BJ (cell line): Measurements from ENCODE around the gene MMP14. TPM values are rescaled to one million over a fixed set of nuclear protein-coding genes. Genes with fewer than 3 reads are reported as not detected.
A peak's percentile ranks its signal among the peaks of the same experiment; 100 is the strongest.
"Not testable (repeated sequence)": the region's sequence is repeated elsewhere in the genome, so short reads cannot be mapped to it uniquely, and the experiment has no call there.

Experiments
- CTCF ChIA-PET: fragments of 350-600 bp; formaldehyde crosslinking; extraction: SDS; loops from one replicate; lab custom pipeline; 2021; ENCODE audit warnings: antibody characterized with exemption, inconsistent platforms; lab: Yijun Ruan, JAX
- POLR2A ChIA-PET: fragments of 300-600 bp; sonication (Branson Sonifier 250); formaldehyde crosslinking; extraction: SDS; loops from one replicate; lab custom pipeline; 2021; ENCODE audit warnings: antibody characterized with exemption; lab: Charles Lee
- DNase-seq: peaks from one replicate; pipeline ENCODE4 v3.0.0-alpha.2; 2011; ENCODE audit warnings: low read depth
- H3K27me3 ChIP-seq: 2 replicates; pipeline ENCODE4 v1.6.0; 2011; ENCODE audit warnings: low read length; ENCODE audit not compliant: control insufficient read depth, insufficient read depth
- H3K36me3 ChIP-seq: 2 replicates; pipeline ENCODE4 v1.5.1; 2011; ENCODE audit warnings: low read length; ENCODE audit not compliant: control insufficient read depth, insufficient read depth
- H3K4me3 ChIP-seq: 2 replicates; pipeline ENCODE4 v1.5.1; 2011; ENCODE audit warnings: low read depth, mild to moderate bottlenecking, control low read depth, low read length
- CTCF ChIP-seq: IDR thresholded peaks from 2 replicates; pipeline ENCODE4 v1.5.1; 2011; ENCODE audit warnings: low read depth, mild to moderate bottlenecking, control low read depth, inconsistent platforms, low read length, moderate library complexity; ENCODE audit not compliant: insufficient read depth
- polyA plus RNA-seq: library from polyadenylated mRNA; depleted of rRNA; stranded (reverse); fragments of >200 nt; gene quantifications from 2 replicates; pipeline ENCODE4 v1.2.3, GENCODE V29; 2011

Gene MMP14
- polyA plus RNA-seq, 1 experiment = 592 TPM

- TF ChIP-seq CTCF = peak; percentile 89
- Histone ChIP-seq H3K36me3 (no peaks in the 10 kb centered on the region), H3K27me3 (no peaks in the 10 kb centered on the region), H3K4me3 (peak overlapping the region; percentile 47)
- POLR2A ChIA-PET = interaction anchor here (0.6 to 1.1 kb wide), 2 partner anchors 16 to 29 kb away, joined by 3 read pairs; no protein-coding TSS in a partner anchor
- CTCF ChIA-PET = interaction anchor here (0.6 to 10.6 kb wide), 44 partner anchors 9 to 463 kb away, joined by 3 to 246 read pairs (median 5); partner anchors contain the start of genes DAD1, LRP10, MMP14 and MRPL52
- peak; percentile 25 for DNase-seq
Observed at GRCh38 chr14:22852940-22853767, 16.8 kb downstream of the MMP14 start.

- POLR2A ChIA-PET, H3K4me3 ChIP-seq, H3K36me3 ChIP-seq, DNase-seq, H3K27me3 ChIP-seq: not testable (repeated sequence)
- CTCF ChIA-PET = interaction anchor here (0.6 to 10.6 kb wide), 26 partner anchors 10 to 464 kb away, joined by 3 to 246 read pairs (median 6); partner anchors contain the start of genes LRP10, MMP14, MRPL52 and OXA1L
Observed at GRCh38 chr14:22854296-22854695, 17.9 kb downstream of the MMP14 start.

DNA sequence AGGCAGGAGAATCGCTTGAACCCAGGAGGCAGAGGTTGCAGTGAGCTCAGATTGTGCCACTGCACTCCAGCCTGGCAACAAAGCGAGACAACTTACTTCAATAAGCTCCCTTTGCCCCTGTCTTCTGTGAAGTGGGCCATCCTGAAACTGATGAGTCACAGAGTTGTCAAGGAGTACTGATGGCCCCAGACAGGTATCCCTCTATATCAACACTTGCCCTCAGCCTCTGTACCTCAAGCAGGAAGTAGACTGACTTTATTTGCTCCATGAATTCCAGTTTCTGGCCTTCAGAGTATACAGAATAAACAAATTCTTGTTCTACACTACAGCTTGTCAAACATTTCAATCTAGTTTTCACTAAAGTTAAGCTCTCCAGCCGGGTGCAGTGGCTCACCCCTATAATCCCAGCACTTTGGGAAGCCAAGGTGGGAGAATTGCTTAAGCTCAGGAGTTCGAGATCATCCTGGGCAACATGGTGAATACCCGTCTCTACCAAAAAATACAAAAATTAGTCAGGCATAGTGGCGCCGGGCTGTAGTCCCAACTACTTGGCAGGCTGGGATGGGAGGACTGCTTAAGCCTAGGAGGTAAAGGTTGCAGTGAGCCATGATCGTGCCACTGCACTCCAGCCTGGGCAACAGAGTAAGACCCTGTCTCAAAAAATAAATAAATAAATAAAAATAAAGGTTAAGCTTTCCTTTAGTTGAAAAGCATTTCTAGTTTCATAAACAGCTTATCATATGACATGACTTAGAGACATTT, 18.8 kb downstream of the MMP14 start:
- CTCF ChIA-PET = interaction anchor here (1.0 to 10.6 kb wide), 15 partner anchors 9 to 299 kb away, joined by 3 to 246 read pairs (median 26); partner anchors contain the start of genes LRP10, MMP14 and MRPL52
- no peak for DNase-seq
- Histone ChIP-seq H3K36me3 (no peaks in the 10 kb centered on the region), H3K27me3 (no peaks in the 10 kb centered on the region), H3K4me3 (no peak overlapping the region)
- no peak for TF ChIP-seq CTCF
- POLR2A ChIA-PET = no interaction called here

DNA sequence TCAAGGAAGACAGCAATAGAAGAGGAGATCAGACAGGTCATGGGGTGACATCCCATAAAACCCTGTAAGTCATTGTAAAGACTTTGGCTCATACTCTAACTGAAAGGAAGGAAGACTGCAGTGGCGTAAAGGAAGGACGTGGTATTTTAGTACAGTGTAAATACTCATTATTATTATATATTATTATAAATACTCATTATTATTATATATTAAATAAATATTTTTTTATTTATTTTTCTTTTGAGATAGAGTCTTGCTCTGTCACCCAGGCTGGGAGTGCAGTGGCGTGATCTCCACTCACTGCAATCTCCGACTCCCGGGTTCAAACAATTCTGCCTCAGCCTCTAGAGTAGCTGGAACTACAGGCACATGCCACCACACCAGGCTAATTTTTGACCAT, 20.0 kb downstream of the MMP14 start:
- no peak for DNase-seq
- Histone ChIP-seq H3K27me3 (no peaks in the 10 kb centered on the region), H3K36me3 (no peaks in the 10 kb centered on the region), H3K4me3 (no peak overlapping the region)
- ChIA-PET POLR2A (no interaction called here), CTCF (interaction anchor here (1.6 to 7.7 kb wide), 3 partner anchors 16 to 199 kb away, joined by 4 to 69 read pairs (median 34); partner anchors contain the start of gene LRP10)
- TF ChIP-seq CTCF = no peak

GRCh38 chr14:22860377-22860776, 24.0 kb downstream of the MMP14 start:
- DNase-seq, H3K4me3 ChIP-seq, H3K36me3 ChIP-seq, H3K27me3 ChIP-seq, POLR2A ChIA-PET: not testable (repeated sequence)
- CTCF ChIA-PET = interaction anchor here (0.9 to 6.8 kb wide), 5 partner anchors 10 to 321 kb away, joined by 3 to 34 read pairs (median 5); partner anchors contain the start of gene LRP10

DNA sequence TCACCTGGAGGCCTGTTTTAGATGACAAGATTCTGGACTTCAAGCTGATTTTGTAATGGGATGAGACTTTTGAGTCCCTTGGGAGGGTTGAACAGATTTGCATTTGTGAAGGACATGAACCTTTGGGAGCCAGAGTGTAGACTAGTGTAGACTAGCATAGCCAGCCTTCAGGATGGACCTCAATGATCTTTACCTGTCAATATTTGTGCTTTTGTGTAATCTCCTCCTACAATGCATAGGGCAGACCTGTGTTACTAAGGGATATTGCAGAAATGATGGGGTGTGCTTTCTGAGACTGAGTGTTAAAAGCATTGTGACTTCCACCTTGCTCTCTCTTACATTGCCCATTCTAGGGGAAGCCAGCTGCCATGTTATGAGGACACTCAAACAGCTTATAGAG, 25.3 kb downstream of the MMP14 start:
- ChIA-PET POLR2A (no interaction called here), CTCF (interaction anchor here (0.8 to 6.8 kb wide), 5 partner anchors 8 to 305 kb away, joined by 3 to 44 read pairs (median 9); partner anchors contain the start of genes LRP10 and OXA1L)
- Histone ChIP-seq H3K36me3 (no peaks in the 10 kb centered on the region), H3K4me3 (no peak overlapping the region), H3K27me3 (no peaks in the 10 kb centered on the region; the same call in 1 of the 2 replicates)
- DNase-seq = no peak
- TF ChIP-seq CTCF = no peak
